Ectodermal cell (in vitro differentiated cells): Measurements from ENCODE around the gene MME.
"Not testable (repeated sequence)": the region's sequence is repeated elsewhere in the genome, so short reads cannot be mapped to it uniquely, and the experiment has no call there.

Experiments used
- H3K27ac ChIP-seq: 2 replicates; pipeline ENCODE4 v1.7.0; 2013; ENCODE audit warnings: mild to moderate bottlenecking, low read depth, low read length; ENCODE audit not compliant: insufficient read depth, poor library complexity, severe bottlenecking
- H3K27me3 ChIP-seq: 2 replicates; pipeline ENCODE4 v1.7.0; 2013; ENCODE audit warnings: mild to moderate bottlenecking, low read length; ENCODE audit not compliant: insufficient read depth, control insufficient read depth, poor library complexity, severe bottlenecking
- H3K36me3 ChIP-seq: one replicate; pipeline ENCODE4 v1.7.0; 2013; ENCODE audit warnings: low read length; ENCODE audit not compliant: control insufficient read depth, insufficient read depth
- H3K4me1 ChIP-seq: one replicate; pipeline ENCODE4 v1.7.0; 2013; ENCODE audit warnings: low read length; ENCODE audit not compliant: control insufficient read depth, insufficient read depth
- H3K4me3 ChIP-seq: 2 replicates; pipeline ENCODE4 v1.7.0; 2013; ENCODE audit warnings: low read depth, low read length, control low read depth; ENCODE audit not compliant: insufficient read depth
- H3K9me3 ChIP-seq: 2 replicates; pipeline ENCODE4 v1.7.0; 2013; ENCODE audit warnings: mild to moderate bottlenecking, low read length, moderate library complexity; ENCODE audit not compliant: control insufficient read depth
- WGBS, 2 experiments: methylation state at CpG; one replicate each; pipeline ENCODE4 v1.1.7; 2013; ENCODE audit warnings: missing lambda C conversion rate in 2 of 2; 5-methylcytosine and 5-hydroxymethylcytosine counted together

Gene MME

GRCh38 chr3:155197786-155198185 lies 117.7 kb downstream of the MME start:
- 87 to 89% methylated on average over 2 of the region's 2 CpGs for WGBS, 2 experiments

GRCh38 chr3:155202626-155203025 lies 122.5 kb downstream of the MME start:
- WGBS, 2 experiments = 92 to 97% methylated on average over 4 of the region's 4 CpGs
- no peaks in the 10 kb centered on the region for H3K27me3 ChIP-seq
- no peaks in the 10 kb centered on the region for H3K36me3 ChIP-seq
- H3K4me1 ChIP-seq = no peaks in the 10 kb centered on the region
- no peak overlapping the region for H3K4me3 ChIP-seq
- no peak overlapping the region for H3K27ac ChIP-seq
- no peaks in the 10 kb centered on the region for H3K9me3 ChIP-seq

More at GRCh38 chr3:155197786-155198185, 117.7 kb downstream of the MME start:
- Histone ChIP-seq H3K27ac (no peak overlapping the region), H3K4me1 (peaks cover 6% of the 10 kb centered on the region), H3K27me3 (no peaks in the 10 kb centered on the region), H3K36me3 (no peaks in the 10 kb centered on the region), H3K4me3 (no peak overlapping the region), H3K9me3 (no peaks in the 10 kb centered on the region)

GRCh38 chr3:155204851-155205250 lies 124.7 kb downstream of the MME start:
- H3K9me3 ChIP-seq = no peaks in the 10 kb centered on the region
- no peaks in the 10 kb centered on the region for H3K4me1 ChIP-seq
- H3K4me3 ChIP-seq = no peak overlapping the region
- no peaks in the 10 kb centered on the region for H3K36me3 ChIP-seq
- no peak overlapping the region for H3K27ac ChIP-seq
- H3K27me3 ChIP-seq = no peaks in the 10 kb centered on the region

GRCh38 chr3:155208183-155208800 lies 128.2 kb downstream of the MME start:
- no peaks in the 10 kb centered on the region for H3K9me3 ChIP-seq
- no peaks in the 10 kb centered on the region for H3K36me3 ChIP-seq
- H3K27ac ChIP-seq = no peak overlapping the region
- H3K4me1 ChIP-seq = no peaks in the 10 kb centered on the region
- H3K27me3 ChIP-seq = no peaks in the 10 kb centered on the region
- no peak overlapping the region for H3K4me3 ChIP-seq
- 86 to 87% methylated on average over 3 to 4 of the region's 4 CpGs for WGBS, 2 experiments

- Histone ChIP-seq H3K27me3 (no peaks in the 10 kb centered on the region), H3K36me3 (no peaks in the 10 kb centered on the region), H3K4me1 (no peaks in the 10 kb centered on the region), H3K4me3 (no peak overlapping the region), H3K9me3 (no peaks in the 10 kb centered on the region), H3K27ac (no peak overlapping the region)
- 90% methylated on average over 2 of the region's 2 CpGs; no CpG with 5 or more reads in 1 of the 2 experiments for WGBS, 2 experiments
Measured at GRCh38 chr3:155210736-155211135, 130.6 kb downstream of the MME start.

- Histone ChIP-seq H3K9me3 (no peaks in the 10 kb centered on the region), H3K4me3 (no peak overlapping the region), H3K27me3 (no peaks in the 10 kb centered on the region), H3K4me1 (no peaks in the 10 kb centered on the region), H3K36me3 (no peaks in the 10 kb centered on the region), H3K27ac (no peak overlapping the region)
- whole genome bisulfite sequencing, 2 experiments = 87 to 94% methylated on average over 2 of the region's 2 CpGs
Measured at GRCh38 chr3:155211266-155211665, 131.1 kb downstream of the MME start.

- no peak overlapping the region for H3K4me3 ChIP-seq
- no peaks in the 10 kb centered on the region for H3K9me3 ChIP-seq
- no peak overlapping the region for H3K27ac ChIP-seq
- no peaks in the 10 kb centered on the region for H3K27me3 ChIP-seq
- no peaks in the 10 kb centered on the region for H3K4me1 ChIP-seq
- no peaks in the 10 kb centered on the region for H3K36me3 ChIP-seq
Measured at GRCh38 chr3:155211940-155212339, 131.8 kb downstream of the MME start.

GRCh38 chr3:155216007-155216406 lies 135.9 kb downstream of the MME start:
- H3K9me3 ChIP-seq, H3K27me3 ChIP-seq, H3K4me1 ChIP-seq, H3K4me3 ChIP-seq, H3K36me3 ChIP-seq, H3K27ac ChIP-seq: not testable (repeated sequence)
- WGBS, 2 experiments = 93% methylated on average over 3 of the region's 3 CpGs

GRCh38 chr3:155217591-155217990 lies 137.5 kb downstream of the MME start:
- Histone ChIP-seq H3K27ac (no peak overlapping the region), H3K4me3 (no peak overlapping the region), H3K36me3 (no peaks in the 10 kb centered on the region), H3K27me3 (no peaks in the 10 kb centered on the region), H3K4me1 (no peaks in the 10 kb centered on the region), H3K9me3 (no peaks in the 10 kb centered on the region)
- 93 to 98% methylated on average over 4 to 5 of the region's 5 CpGs for WGBS, 2 experiments

- Histone ChIP-seq H3K36me3 (no peaks in the 10 kb centered on the region), H3K27me3 (no peaks in the 10 kb centered on the region), H3K4me1 (no peaks in the 10 kb centered on the region), H3K4me3 (no peak overlapping the region), H3K9me3 (no peaks in the 10 kb centered on the region), H3K27ac (no peak overlapping the region)
- 94% methylated on average over 7 of the region's 7 CpGs for WGBS, 2 experiments
Measured at GRCh38 chr3:155218462-155218861, 138.3 kb downstream of the MME start.

GRCh38 chr3:155219106-155219505 lies 139.0 kb downstream of the MME start:
- H3K4me1 ChIP-seq = no peaks in the 10 kb centered on the region

More at GRCh38 chr3:155219106-155219505, 139.0 kb downstream of the MME start:
- H3K36me3 ChIP-seq = no peaks in the 10 kb centered on the region
- H3K4me3 ChIP-seq = no peak overlapping the region
- H3K9me3 ChIP-seq = no peaks in the 10 kb centered on the region
- H3K27me3 ChIP-seq = no peaks in the 10 kb centered on the region
- WGBS, 2 experiments = no CpG with 5 or more reads among the region's 1 CpG
- no peak overlapping the region for H3K27ac ChIP-seq
